T47D (cell line): ENCODE data around the gene LSM3.

Experiments
- DNase-seq, 2 experiments: peaks; one replicate each; pipeline versions ENCODE4 v3.0.0 to v3.0.0-alpha.2; 2011 to 2012; ENCODE audit warnings: low read depth in 1 of 2, low spot score in 1 of 2
- JUND ChIP-seq: IDR thresholded peaks from 2 replicates; pipeline ENCODE4 v1.6.1; 2012; ENCODE audit warnings: low read depth
- in situ Hi-C: cut with HindIII; loops from 2 replicates; pipeline ENCODE4 v1.10.0; 2016; ENCODE audit warnings: low sequenced_read_pairs, low pct_unique_long_range_greater_than_20kb

The LSM3 gene

GRCh38 chr3:14178247-14179113 lies at the start of gene LSM3, which contains the start of gene XPC:
Gene LSM3, plus strand, starts transcription at chr3:14178817. Its CDS starts 44 bp downstream, at chr3:14178861.
Gene XPC, minus strand, starts transcription at chr3:14178601. Its CDS starts 33 bp downstream, at chr3:14178568.
- TF ChIP-seq JUND = no peak

GRCh38 chr3:14129296-14129695 lies 49.3 kb upstream of the LSM3 start:
- DNase-seq = no peak
- in situ Hi-C loops = no loop called here
- TF ChIP-seq JUND = no peak

More at GRCh38 chr3:14178247-14179113, at the start of gene LSM3, which contains the start of gene XPC:
- in situ Hi-C loops = no loop called here
- DNase-seq = peak; percentile 93 to 100

GRCh38 chr3:14130230-14130629 lies 48.4 kb upstream of the LSM3 start:
- in situ Hi-C loops = no loop called here
- TF ChIP-seq JUND = no peak
- DNase-seq = no peak

GRCh38 chr3:14130707-14131106 lies 47.9 kb upstream of the LSM3 start:
- no peak for DNase-seq
- no peak for TF ChIP-seq JUND
- in situ Hi-C loops = no loop called here

- no peak for DNase-seq
- in situ Hi-C loops = no loop called here
- TF ChIP-seq JUND = no peak
These were observed 47.5 kb upstream of the LSM3 start for GRCh38 chr3:14131134-14131533.

- in situ Hi-C loops = no loop called here
- DNase-seq = no peak
- no peak for TF ChIP-seq JUND
These were observed 46.5 kb upstream of the LSM3 start for GRCh38 chr3:14132120-14132519.

GRCh38 chr3:14132689-14133088 lies 45.9 kb upstream of the LSM3 start:
- no peak for TF ChIP-seq JUND
- no peak for DNase-seq
- in situ Hi-C loops = no loop called here

GRCh38 chr3:14133188-14133800 lies 45.3 kb upstream of the LSM3 start:
- TF ChIP-seq JUND = no peak
- no peak for DNase-seq

GRCh38 chr3:14133876-14134275 lies 44.7 kb upstream of the LSM3 start:
- DNase-seq = no peak
- TF ChIP-seq JUND = no peak
- in situ Hi-C loops = no loop called here

More at GRCh38 chr3:14133188-14133800, 45.3 kb upstream of the LSM3 start:
- in situ Hi-C loops = no loop called here

GRCh38 chr3:14134291-14134690 lies 44.3 kb upstream of the LSM3 start:
- no peak for DNase-seq
- no peak for TF ChIP-seq JUND
- in situ Hi-C loops = no loop called here

- TF ChIP-seq JUND = no peak
- no peak for DNase-seq
- in situ Hi-C loops = no loop called here
These were observed 43.0 kb upstream of the LSM3 start for GRCh38 chr3:14135581-14135980.

- no peak for DNase-seq
- TF ChIP-seq JUND = no peak
- in situ Hi-C loops = no loop called here
These were observed 41.6 kb upstream of the LSM3 start for GRCh38 chr3:14137004-14137403.

- no peak for TF ChIP-seq JUND
These were observed 41.2 kb upstream of the LSM3 start for GRCh38 chr3:14137445-14137844.

More at GRCh38 chr3:14137445-14137844, 41.2 kb upstream of the LSM3 start:
- in situ Hi-C loops = no loop called here
- DNase-seq = no peak
